ENCODE measurements around the gene CATSPERE. TPM values are rescaled to one million over a fixed set of nuclear protein-coding genes. Genes with fewer than 3 reads are reported as not detected.
A peak's percentile ranks its signal among the peaks of the same experiment; 100 is the strongest.

Gene CATSPERE
- total RNA-seq, 2 donors from 2014 or later: 0.32 to 3.9 TPM

- H3K4me3 ChIP-seq: no peak overlapping the region
- 62% methylated on average over 1 of the region's 1 CpG for WGBS
- intact Hi-C loops (cut with DNase I): no loop called here
- H3K9me3 ChIP-seq: no peaks in the 10 kb centered on the region
- no peaks in the 10 kb centered on the region for H3K27me3 ChIP-seq (replicated peaks; ENCODE audit: insufficient read depth)
- TF ChIP-seq, protein P1, sequence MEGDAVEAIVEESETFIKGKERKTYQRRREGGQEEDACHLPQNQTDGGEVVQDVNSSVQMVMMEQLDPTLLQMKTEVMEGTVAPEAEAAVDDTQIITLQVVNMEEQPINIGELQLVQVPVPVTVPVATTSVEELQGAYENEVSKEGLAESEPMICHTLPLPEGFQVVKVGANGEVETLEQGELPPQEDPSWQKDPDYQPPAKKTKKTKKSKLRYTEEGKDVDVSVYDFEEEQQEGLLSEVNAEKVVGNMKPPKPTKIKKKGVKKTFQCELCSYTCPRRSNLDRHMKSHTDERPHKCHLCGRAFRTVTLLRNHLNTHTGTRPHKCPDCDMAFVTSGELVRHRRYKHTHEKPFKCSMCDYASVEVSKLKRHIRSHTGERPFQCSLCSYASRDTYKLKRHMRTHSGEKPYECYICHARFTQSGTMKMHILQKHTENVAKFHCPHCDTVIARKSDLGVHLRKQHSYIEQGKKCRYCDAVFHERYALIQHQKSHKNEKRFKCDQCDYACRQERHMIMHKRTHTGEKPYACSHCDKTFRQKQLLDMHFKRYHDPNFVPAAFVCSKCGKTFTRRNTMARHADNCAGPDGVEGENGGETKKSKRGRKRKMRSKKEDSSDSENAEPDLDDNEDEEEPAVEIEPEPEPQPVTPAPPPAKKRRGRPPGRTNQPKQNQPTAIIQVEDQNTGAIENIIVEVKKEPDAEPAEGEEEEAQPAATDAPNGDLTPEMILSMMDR (IDR thresholded peaks at IDR 0.05): no peak
- no peak for TF ChIP-seq POLR2AphosphoS5 (IDR thresholded peaks at IDR 0.05)
- no peak for TF ChIP-seq POLR2A (IDR thresholded peaks at IDR 0.05)
- no peaks in the 10 kb centered on the region for H3K4me1 ChIP-seq (replicated peaks)
- no peaks in the 10 kb centered on the region for H3K36me3 ChIP-seq
- DNase-seq (ENCODE audit: low spot score): no peak
- no peak overlapping the region for H3K27ac ChIP-seq
Measured at GRCh38 chr1:244422174-244422573, 38.9 kb upstream of the CATSPERE start.

DNA sequence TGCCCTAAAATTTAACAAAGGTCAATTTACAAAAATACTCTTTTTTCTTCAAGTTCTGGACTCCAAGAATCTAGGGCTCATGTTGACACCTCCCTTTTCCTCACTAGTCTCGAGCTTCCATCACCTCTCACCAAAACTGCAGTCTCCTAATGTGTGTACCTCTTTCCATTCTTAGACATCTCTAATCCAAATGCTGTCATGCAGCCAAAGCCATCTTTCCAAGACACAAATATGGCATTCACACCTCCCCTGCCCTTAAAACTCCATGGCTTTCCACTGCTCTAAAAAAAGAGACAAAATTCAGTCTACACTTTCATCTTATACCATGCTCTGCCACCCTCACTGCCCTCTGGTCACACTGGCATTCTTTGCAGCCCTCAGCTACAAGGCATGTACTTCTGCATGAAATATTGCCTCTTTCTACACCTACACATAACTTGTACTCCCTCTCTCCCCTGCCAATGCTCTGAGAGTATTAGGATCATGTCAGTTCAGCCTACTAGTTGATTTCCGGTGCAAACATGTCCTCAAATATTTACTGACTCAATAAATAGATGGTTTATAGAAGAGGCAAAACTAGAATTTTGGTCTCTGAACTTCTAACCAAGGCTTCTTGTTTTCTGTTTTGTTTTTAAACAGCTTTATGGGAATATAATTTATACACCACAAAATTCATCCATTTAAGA is 36.3 kb upstream of the CATSPERE start:
- H3K9me3 ChIP-seq: no peaks in the 10 kb centered on the region
- no peaks in the 10 kb centered on the region for H3K27me3 ChIP-seq (replicated peaks; ENCODE audit: insufficient read depth)
- no peak overlapping the region for H3K4me3 ChIP-seq
- peak overlapping the region in 1 of 2 donors; percentile 52 for H3K27ac ChIP-seq
- DNase-seq (ENCODE audit: low spot score): no peak
- TF ChIP-seq, protein P1 (IDR thresholded peaks at IDR 0.05): no peak
- TF ChIP-seq POLR2A (IDR thresholded peaks at IDR 0.05): no peak
- TF ChIP-seq POLR2AphosphoS5 (IDR thresholded peaks at IDR 0.05): peak; percentile 72
- intact Hi-C loops (cut with DNase I): no loop called here
- no peaks in the 10 kb centered on the region for H3K36me3 ChIP-seq
- H3K4me1 ChIP-seq (replicated peaks): no peaks in the 10 kb centered on the region
- WGBS: 32% methylated on average over 2 of the region's 2 CpGs

GRCh38 chr1:244427647-244428046 is 33.4 kb upstream of the CATSPERE start:
- Histone ChIP-seq H3K27ac (no peak overlapping the region), H3K27me3 (replicated peaks; ENCODE audit: insufficient read depth) (no peaks in the 10 kb centered on the region), H3K36me3 (no peaks in the 10 kb centered on the region), H3K4me1 (replicated peaks) (no peaks in the 10 kb centered on the region), H3K4me3 (no peak overlapping the region), H3K9me3 (no peaks in the 10 kb centered on the region)
- no peak for DNase-seq (ENCODE audit: low spot score)
- TF ChIP-seq POLR2A (IDR thresholded peaks at IDR 0.05): no peak
- TF ChIP-seq, protein P1 (IDR thresholded peaks at IDR 0.05): no peak
- no peak for TF ChIP-seq POLR2AphosphoS5 (IDR thresholded peaks at IDR 0.05)
- intact Hi-C loops (cut with DNase I): no loop called here

DNA sequence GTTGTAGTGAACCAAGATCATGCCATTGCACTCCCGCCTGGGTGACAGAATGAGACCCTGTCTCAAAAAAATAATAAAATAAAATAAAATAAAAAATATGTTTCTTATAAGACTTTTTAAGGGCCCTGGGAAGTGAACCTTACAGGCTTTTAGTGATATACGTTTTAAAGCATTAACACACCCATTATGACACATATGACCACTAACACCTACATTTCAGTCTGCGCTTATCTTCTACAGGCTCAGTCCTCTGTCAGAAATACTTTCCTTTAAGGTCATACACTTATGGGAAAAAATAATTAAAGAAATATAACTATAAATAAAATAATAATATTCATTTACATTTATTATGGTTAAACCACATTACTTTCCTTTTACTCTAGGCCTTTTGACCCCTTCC is 31.3 kb upstream of the CATSPERE start:
- Histone ChIP-seq H3K36me3 (no peaks in the 10 kb centered on the region), H3K27me3 (replicated peaks; ENCODE audit: insufficient read depth) (no peaks in the 10 kb centered on the region), H3K27ac (no peak overlapping the region), H3K4me3 (no peak overlapping the region), H3K4me1 (replicated peaks) (no peaks in the 10 kb centered on the region), H3K9me3 (no peaks in the 10 kb centered on the region)
- TF ChIP-seq POLR2AphosphoS5 (IDR thresholded peaks at IDR 0.05) (no peak), POLR2A (IDR thresholded peaks at IDR 0.05) (no peak)
- TF ChIP-seq, protein P1 (IDR thresholded peaks at IDR 0.05): no peak
- DNase-seq (ENCODE audit: low spot score): no peak
- intact Hi-C loops (cut with DNase I): no loop called here
- 80% methylated on average over 3 of the region's 3 CpGs for WGBS

- H3K36me3 ChIP-seq: no peaks in the 10 kb centered on the region
- no peaks in the 10 kb centered on the region for H3K9me3 ChIP-seq
- H3K4me3 ChIP-seq: no peak overlapping the region
- intact Hi-C loops (cut with DNase I): no loop called here
- TF ChIP-seq POLR2A (IDR thresholded peaks at IDR 0.05) (no peak), POLR2AphosphoS5 (IDR thresholded peaks at IDR 0.05) (no peak)
- TF ChIP-seq, protein P1 (IDR thresholded peaks at IDR 0.05): no peak
- DNase-seq (ENCODE audit: low spot score): no peak
- H3K27me3 ChIP-seq (replicated peaks; ENCODE audit: insufficient read depth): no peaks in the 10 kb centered on the region
- H3K27ac ChIP-seq: no peak overlapping the region
- no peaks in the 10 kb centered on the region for H3K4me1 ChIP-seq (replicated peaks)
Measured at GRCh38 chr1:244431166-244431565, 29.9 kb upstream of the CATSPERE start.

All from prostate gland (tissue), 2 donors.